ENCODE measurements around the gene ANKRD16.

GRCh38 chr10:5869156-5869555 is 20.5 kb downstream of the ANKRD16 start:
- TF ChIP-seq, protein P1, sequence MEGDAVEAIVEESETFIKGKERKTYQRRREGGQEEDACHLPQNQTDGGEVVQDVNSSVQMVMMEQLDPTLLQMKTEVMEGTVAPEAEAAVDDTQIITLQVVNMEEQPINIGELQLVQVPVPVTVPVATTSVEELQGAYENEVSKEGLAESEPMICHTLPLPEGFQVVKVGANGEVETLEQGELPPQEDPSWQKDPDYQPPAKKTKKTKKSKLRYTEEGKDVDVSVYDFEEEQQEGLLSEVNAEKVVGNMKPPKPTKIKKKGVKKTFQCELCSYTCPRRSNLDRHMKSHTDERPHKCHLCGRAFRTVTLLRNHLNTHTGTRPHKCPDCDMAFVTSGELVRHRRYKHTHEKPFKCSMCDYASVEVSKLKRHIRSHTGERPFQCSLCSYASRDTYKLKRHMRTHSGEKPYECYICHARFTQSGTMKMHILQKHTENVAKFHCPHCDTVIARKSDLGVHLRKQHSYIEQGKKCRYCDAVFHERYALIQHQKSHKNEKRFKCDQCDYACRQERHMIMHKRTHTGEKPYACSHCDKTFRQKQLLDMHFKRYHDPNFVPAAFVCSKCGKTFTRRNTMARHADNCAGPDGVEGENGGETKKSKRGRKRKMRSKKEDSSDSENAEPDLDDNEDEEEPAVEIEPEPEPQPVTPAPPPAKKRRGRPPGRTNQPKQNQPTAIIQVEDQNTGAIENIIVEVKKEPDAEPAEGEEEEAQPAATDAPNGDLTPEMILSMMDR (IDR thresholded peaks at IDR 0.05): no peak
- TF ChIP-seq POLR2AphosphoS5 (IDR thresholded peaks at IDR 0.05) (no peak), POLR2A (IDR thresholded peaks at IDR 0.05) (no peak)
